OCI-LY7 (cell line): ENCODE results near the gene CISD3. TPM values are rescaled to one million over a fixed set of nuclear protein-coding genes. Genes with fewer than 3 reads are reported as not detected.
A peak's percentile ranks its signal among the peaks of the same experiment; 100 is the strongest.

ENCODE experiments used
- BruUV-seq: library from RNA; stranded (reverse); fragments of 400-500 nt; replicated peaks from 2 replicates; lab custom pipeline; 2021; lab: Mats Ljungman, UMichigan
- CTCF ChIA-PET: fragments of 300-600 bp; sonication (Branson Sonifier 250); formaldehyde crosslinking; loops from one replicate; lab custom pipeline; 2022; ENCODE audit warnings: antibody characterized with exemption; ENCODE audit not compliant: unreplicated experiment; lab: Charles Lee
- POLR2A ChIA-PET: fragments of 300-600 bp; sonication (Branson Sonifier 250); formaldehyde crosslinking; loops from one replicate; lab custom pipeline; 2022; ENCODE audit warnings: antibody characterized with exemption; lab: Charles Lee
- DNase-seq: peaks from one replicate; pipeline ENCODE4 v3.0.0-alpha.2; 2015; ENCODE audit warnings: low spot score
- H2AFZ ChIP-seq: fragments of 200-600 bp; sonication (generic), shearing (Covaris generic); 2 replicates; pipeline ENCODE4 v1.6.1; 2014; ENCODE audit warnings: mild to moderate bottlenecking, antibody characterized with exemption, low read length, moderate library complexity
- H3K27ac ChIP-seq: fragments of 200-600 bp; sonication (generic); 2 replicates; pipeline ENCODE4 v1.5.1; 2014; ENCODE audit warnings: mixed run types, low read depth, mild to moderate bottlenecking, moderate library complexity, low read length, inconsistent platforms; ENCODE audit not compliant: poor library complexity, severe bottlenecking
- H3K36me3 ChIP-seq: fragments of 200-600 bp; sonication (generic); 2 replicates; pipeline ENCODE4 v1.6.1; 2014; ENCODE audit warnings: mild to moderate bottlenecking, antibody characterized with exemption, low read length, moderate library complexity, mixed read lengths; ENCODE audit not compliant: insufficient read depth
- H3K4me1 ChIP-seq: fragments of 200-600 bp; sonication (generic); 2 replicates; pipeline ENCODE4 v1.5.1; 2014; ENCODE audit warnings: mild to moderate bottlenecking, low read length; ENCODE audit not compliant: insufficient read depth, poor library complexity, severe bottlenecking
- H3K4me2 ChIP-seq: fragments of 200-600 bp; sonication (generic); 2 replicates; pipeline ENCODE4 v1.6.1; 2014; ENCODE audit warnings: mild to moderate bottlenecking, low read length
- H3K4me3 ChIP-seq: fragments of 200-600 bp; sonication (generic); 2 replicates; pipeline ENCODE4 v1.5.1; 2014; ENCODE audit warnings: mild to moderate bottlenecking, low read depth, low read length; ENCODE audit not compliant: poor library complexity, severe bottlenecking
- H3K79me2 ChIP-seq: fragments of 200-600 bp; sonication (generic); 2 replicates; pipeline ENCODE4 v1.6.1; 2016; ENCODE audit warnings: low read depth, mild to moderate bottlenecking, low read length, moderate library complexity, mixed read lengths; ENCODE audit not compliant: insufficient read depth
- H3K9me2 ChIP-seq: fragments of 200-600 bp; sonication (generic); 2 replicates; pipeline ENCODE4 v1.6.1; 2016; ENCODE audit warnings: mild to moderate bottlenecking, low read length, mixed read lengths; ENCODE audit not compliant: insufficient read depth
- H3K9me3 ChIP-seq: fragments of 200-600 bp; sonication (generic); 2 replicates; pipeline ENCODE4 v1.6.1; 2014; ENCODE audit warnings: mild to moderate bottlenecking, mixed run types, low read length, mixed read lengths
- H4K20me1 ChIP-seq: fragments of 200-600 bp; sonication (generic); 2 replicates; pipeline ENCODE4 v1.6.1; 2014; ENCODE audit warnings: mild to moderate bottlenecking, antibody characterized with exemption, low read length, moderate library complexity, mixed read lengths; ENCODE audit not compliant: insufficient read depth
- CTCF ChIP-seq: fragments of 200-600 bp; sonication (generic); conservative IDR thresholded peaks from 2 replicates; pipeline ENCODE4 v1.5.1; 2014; ENCODE audit warnings: mild to moderate bottlenecking, antibody characterized with exemption, low read length, moderate library complexity, mixed read lengths
- EZH2phosphoT487 ChIP-seq: fragments of 200-600 bp; sonication (generic); IDR thresholded peaks from 2 replicates; pipeline ENCODE4 v1.6.1; 2018; ENCODE audit warnings: low read depth, borderline replicate concordance, mild to moderate bottlenecking, mixed run types, antibody characterized with exemption, low read length, moderate library complexity, mixed read lengths
- intact Hi-C: fragments of 100-400 bp; cut with micrococcal nuclease; formaldehyde crosslinking; loops from one replicate; pipeline ENCODE4 v1.10.0; 2022; ENCODE audit not compliant: unreplicated experiment
- total RNA-seq, 2 experiments: library from RNA; depleted of rRNA in 1 of 2; stranded (reverse); fragments of >200 nt in 1 of 2; shearing (Covaris generic) in 1 of 2; gene quantifications; 2 replicates each; pipeline ENCODE4 v1.2.3, GENCODE V29; 2014 to 2022

Gene CISD3
- total RNA-seq, 2 experiments from 2014 or later, result 13.4 to 25.1 TPM

DNA sequence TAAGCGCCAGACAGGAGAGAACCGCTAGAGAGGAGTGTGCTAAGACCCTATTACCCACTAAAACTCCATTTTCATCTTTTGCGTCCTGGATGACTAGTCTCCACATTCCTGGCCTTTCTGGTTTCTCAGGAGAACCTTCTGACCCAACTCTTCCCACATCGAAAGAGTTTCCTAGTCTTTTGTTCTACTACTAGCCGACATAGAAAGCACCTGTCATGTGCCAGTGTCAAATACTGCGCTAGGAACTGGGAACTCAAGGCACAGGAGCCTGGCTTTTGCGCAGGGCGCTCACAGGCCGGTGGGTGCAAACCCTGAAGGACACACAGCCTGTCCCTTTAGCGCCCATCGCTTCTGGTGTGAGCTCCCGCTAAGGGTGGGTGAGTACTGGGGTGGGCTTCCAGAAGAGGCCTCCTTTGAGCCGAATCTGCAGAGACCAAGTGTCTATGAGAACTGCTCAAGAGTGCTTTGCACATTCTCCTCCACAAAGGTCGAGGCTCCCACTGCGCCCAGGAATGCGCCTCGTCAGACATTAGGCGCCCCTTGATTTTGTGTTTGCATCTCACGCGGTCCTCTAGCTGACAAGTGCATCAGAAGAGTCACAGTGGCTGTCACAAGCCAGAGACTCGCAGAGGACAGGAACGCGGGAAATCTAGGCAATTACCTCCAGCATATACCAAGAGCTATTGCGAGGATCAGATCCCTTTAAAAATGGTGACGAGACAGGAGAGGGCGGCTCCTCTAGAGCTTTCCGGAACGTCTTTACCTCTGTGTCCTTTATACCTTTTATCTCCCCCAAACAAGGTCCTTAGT, 20.4 kb downstream of the CISD3 start:
- peak; percentile 45 for DNase-seq
- Histone ChIP-seq H3K9me2 (no peaks in the 10 kb centered on the region), H3K9me3 (no peaks in the 10 kb centered on the region)

DNA sequence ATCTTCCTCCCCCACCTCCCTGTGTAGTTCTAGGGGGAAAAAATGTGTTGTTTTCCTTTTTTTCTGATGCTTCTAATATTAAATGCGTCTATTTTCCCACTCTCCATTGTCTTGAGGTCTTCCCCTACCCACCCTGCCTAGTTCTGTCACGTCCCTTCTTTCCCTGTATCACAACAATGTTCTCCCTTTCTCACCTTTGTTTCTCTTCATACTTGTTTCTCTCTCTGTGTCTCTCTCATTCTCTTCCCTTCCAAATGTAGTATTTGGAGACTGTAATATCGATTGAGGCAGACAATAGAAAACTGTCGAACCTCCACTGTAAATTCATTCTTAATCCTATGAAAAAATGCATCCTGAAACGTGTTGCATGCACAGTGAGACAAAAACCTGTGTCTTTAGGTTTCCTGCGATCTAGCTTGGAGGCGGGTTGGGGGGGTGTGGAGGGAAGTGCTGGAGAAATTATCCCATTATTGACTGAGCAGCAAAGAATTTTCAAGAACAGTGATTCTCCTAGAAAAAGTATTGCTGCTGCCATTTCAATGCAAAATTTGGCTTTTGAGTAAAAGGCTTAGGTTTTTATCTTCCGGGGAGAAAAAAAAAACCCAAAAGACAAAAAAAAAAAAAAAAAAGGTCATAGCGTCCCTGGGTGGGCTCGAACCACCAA, 21.1 kb downstream of the CISD3 start:
- BruUV-seq, result no TSS peak
- POLR2A ChIA-PET, result interaction anchor here (0.5 to 1.5 kb wide), 6 partner anchors 15 to 1434 kb away, joined by 3 to 5 read pairs (median 4); partner anchors contain the start of genes PIP4K2B and RPL23

More for the DNA sequence above, 20.4 kb downstream of the CISD3 start:
- peaks cover 45% of the 10 kb centered on the region for H3K4me1 ChIP-seq
- H3K36me3 ChIP-seq, result peaks cover 18% of the 10 kb centered on the region
- ChIA-PET CTCF (no interaction called here), POLR2A (interaction anchor here (0.9 to 1.0 kb wide), 2 partner anchors 14 to 48 kb away, joined by 3 to 5 read pairs; partner anchors contain the start of gene PIP4K2B)
- H3K27ac ChIP-seq, result peak overlapping the region; percentile 76
- no peaks in the 10 kb centered on the region for H4K20me1 ChIP-seq
- H2AFZ ChIP-seq, result peak overlapping the region; percentile 64; the same call in 1 of the 2 replicates
- H3K4me3 ChIP-seq, result peak overlapping the region; percentile 79
- intact Hi-C loops, result loop anchor here (5.0 kb wide), 2 partner anchors 102 to 402 kb away; partner anchors contain the start of genes PLXDC1 and RPL23
- H3K4me2 ChIP-seq, result peak overlapping the region; percentile 81
- H3K79me2 ChIP-seq, result peaks cover 40% of the 10 kb centered on the region
- TF ChIP-seq CTCF (no peak), EZH2phosphoT487 (no peak)
- no TSS peak for BruUV-seq

More for the DNA sequence above, 21.1 kb downstream of the CISD3 start:
- Histone ChIP-seq H3K79me2 (peaks cover 33% of the 10 kb centered on the region), H3K9me3 (no peaks in the 10 kb centered on the region), H3K4me2 (peak overlapping the region; percentile 81), H3K9me2 (no peaks in the 10 kb centered on the region), H2AFZ (peak overlapping the region; percentile 64; the same call in 1 of the 2 replicates), H3K4me1 (peaks cover 40% of the 10 kb centered on the region), H3K27ac (peak overlapping the region; percentile 76), H3K36me3 (peaks cover 25% of the 10 kb centered on the region), H3K4me3 (peak overlapping the region; percentile 79), H4K20me1 (no peaks in the 10 kb centered on the region)
- CTCF ChIA-PET, result no interaction called here
- intact Hi-C loops, result loop anchor here (5.0 kb wide), 2 partner anchors 101 to 401 kb away; partner anchors contain the start of genes PLXDC1 and RPL23
- TF ChIP-seq EZH2phosphoT487 (no peak), CTCF (no peak)
- DNase-seq, result no peak
